Measurements from ENCODE around the gene ANXA6.

Gene ANXA6

GRCh38 chr5:151182976-151183375 is 25.4 kb upstream of the ANXA6 start:
- DNase-seq (no peak), ATAC-seq (ENCODE audit: insufficient read depth, low read depth) (no peak)
- H3K27ac ChIP-seq (ENCODE audit: low read length), result no peak overlapping the region
- H3K9ac ChIP-seq (ENCODE audit: low read depth, low read length), result no peak overlapping the region
- no peak overlapping the region for H2AFZ ChIP-seq (ENCODE audit: low read depth, low read length)
- TF ChIP-seq CTCF (IDR thresholded peaks at IDR 0.05; ENCODE audit: borderline replicate concordance, extremely low read depth, low read length, poor library complexity, severe bottlenecking) (no peak), EZH2 (IDR thresholded peaks at IDR 0.05; ENCODE audit: borderline replicate concordance, low read depth, low read length, severe bottlenecking) (no peak)
- H4K20me1 ChIP-seq (ENCODE audit: insufficient read depth, low read length), result no peaks in the 10 kb centered on the region
- no peaks in the 10 kb centered on the region for H3K36me3 ChIP-seq (ENCODE audit: insufficient read depth, low read length)
- H3K4me1 ChIP-seq (ENCODE audit: insufficient read depth, low read length), result no peaks in the 10 kb centered on the region
- H3K4me3 ChIP-seq (ENCODE audit: low read depth in 1 of 2, low read length in 2 of 2), result no peak overlapping the region
- H3K9me3 ChIP-seq (ENCODE audit: insufficient read depth, low read length, severe bottlenecking), result no peaks in the 10 kb centered on the region
- H3K79me2 ChIP-seq (ENCODE audit: insufficient read depth, low read length), result no peaks in the 10 kb centered on the region
- H3K4me2 ChIP-seq (ENCODE audit: insufficient read depth, low read length), result no peak overlapping the region
- no peaks in the 10 kb centered on the region for H3K27me3 ChIP-seq (ENCODE audit: insufficient read depth, low read length, poor library complexity)

- no peaks in the 10 kb centered on the region for H3K27me3 ChIP-seq (ENCODE audit: insufficient read depth, low read length, poor library complexity)
- H3K36me3 ChIP-seq (ENCODE audit: insufficient read depth, low read length), result no peaks in the 10 kb centered on the region
- no peak overlapping the region for H3K9ac ChIP-seq (ENCODE audit: low read depth, low read length)
- H3K4me3 ChIP-seq (ENCODE audit: low read depth in 1 of 2, low read length in 2 of 2), result no peak overlapping the region
- no peak for DNase-seq
- H3K4me1 ChIP-seq (ENCODE audit: insufficient read depth, low read length), result no peaks in the 10 kb centered on the region
- H3K79me2 ChIP-seq (ENCODE audit: insufficient read depth, low read length), result no peaks in the 10 kb centered on the region
- no peak for ATAC-seq (ENCODE audit: insufficient read depth, low read depth)
- no peak overlapping the region for H3K27ac ChIP-seq (ENCODE audit: low read length)
- no peaks in the 10 kb centered on the region for H4K20me1 ChIP-seq (ENCODE audit: insufficient read depth, low read length)
- no peaks in the 10 kb centered on the region for H3K9me3 ChIP-seq (ENCODE audit: insufficient read depth, low read length, severe bottlenecking)
- no peak overlapping the region for H3K4me2 ChIP-seq (ENCODE audit: insufficient read depth, low read length)
- no peak for TF ChIP-seq EZH2 (IDR thresholded peaks at IDR 0.05; ENCODE audit: borderline replicate concordance, low read depth, low read length, severe bottlenecking)
- TF ChIP-seq CTCF (IDR thresholded peaks at IDR 0.05; ENCODE audit: borderline replicate concordance, extremely low read depth, low read length, poor library complexity, severe bottlenecking), result no peak
- no peak overlapping the region for H2AFZ ChIP-seq (ENCODE audit: low read depth, low read length)
Measured at GRCh38 chr5:151182524-151182900, 24.9 kb upstream of the ANXA6 start.

- Histone ChIP-seq H3K4me3 (ENCODE audit: low read depth in 1 of 2, low read length in 2 of 2) (no peak overlapping the region), H3K9ac (ENCODE audit: low read depth, low read length) (no peak overlapping the region), H3K36me3 (ENCODE audit: insufficient read depth, low read length) (no peaks in the 10 kb centered on the region), H3K4me2 (ENCODE audit: insufficient read depth, low read length) (no peak overlapping the region), H3K9me3 (ENCODE audit: insufficient read depth, low read length, severe bottlenecking) (no peaks in the 10 kb centered on the region), H3K4me1 (ENCODE audit: insufficient read depth, low read length) (no peaks in the 10 kb centered on the region), H3K79me2 (ENCODE audit: insufficient read depth, low read length) (no peaks in the 10 kb centered on the region), H3K27ac (ENCODE audit: low read length) (no peak overlapping the region), H2AFZ (ENCODE audit: low read depth, low read length) (no peak overlapping the region), H4K20me1 (ENCODE audit: insufficient read depth, low read length) (no peaks in the 10 kb centered on the region), H3K27me3 (ENCODE audit: insufficient read depth, low read length, poor library complexity) (no peaks in the 10 kb centered on the region)
- ATAC-seq (ENCODE audit: insufficient read depth, low read depth) (no peak), DNase-seq (no peak)
- TF ChIP-seq EZH2 (IDR thresholded peaks at IDR 0.05; ENCODE audit: borderline replicate concordance, low read depth, low read length, severe bottlenecking) (no peak), CTCF (IDR thresholded peaks at IDR 0.05; ENCODE audit: borderline replicate concordance, extremely low read depth, low read length, poor library complexity, severe bottlenecking) (no peak)
Measured at GRCh38 chr5:151181818-151182523, 24.4 kb upstream of the ANXA6 start.
